Testis (tissue), 2 donors: ENCODE measurements around the gene GRID1.

ENCODE experiments used
- CTCF ChIP-seq, 3 experiments: fragments of 450-650 bp in 2 of 3; fragments of 200-600 bp in 1 of 3; sonication (generic) in 1 of 3; IDR thresholded peaks; one replicate each; pipeline ENCODE4 v1.5.1; 2016 to 2019; ENCODE audit warnings: antibody characterized with exemption in 3 of 3, mild to moderate bottlenecking in 2 of 3, moderate library complexity in 1 of 3
- POLR2A ChIP-seq: fragments of 450-650 bp; IDR thresholded peaks from one replicate; pipeline ENCODE4 v1.6.1; 2017; ENCODE audit warnings: antibody characterized with exemption, mild to moderate bottlenecking, moderate library complexity

- TF ChIP-seq CTCF (IDR thresholded peaks at IDR 0.05) (no peak), POLR2A (no peak)
Measured at GRCh38 chr10:85914720-85915119, 451.9 kb downstream of the GRID1 start.
